Measurements from ENCODE around the gene ACSM2B.
"Not testable (repeated sequence)": the region's sequence is repeated elsewhere in the genome, so short reads cannot be mapped to it uniquely, and the experiment has no call there.

ACSM2B gene

DNA sequence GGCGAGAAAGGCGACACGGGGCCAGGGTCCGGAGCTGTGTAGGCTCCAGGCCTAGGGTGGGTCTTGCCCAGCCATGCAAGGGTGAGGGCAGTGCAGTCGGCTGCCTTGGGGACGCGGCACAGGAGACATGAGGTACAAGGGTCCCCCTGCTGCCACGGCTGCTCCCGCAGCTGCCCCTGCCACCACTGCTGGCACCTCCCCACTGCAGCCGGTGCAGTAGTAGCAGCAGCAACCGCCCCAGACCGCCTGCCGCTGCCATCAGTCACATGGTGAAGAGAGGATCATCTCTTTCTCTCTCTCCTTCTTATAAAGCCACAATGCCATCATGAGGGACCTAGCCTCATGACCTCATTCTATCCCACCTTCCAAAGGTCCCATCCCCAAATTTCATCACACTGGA, 44.4 kb downstream of the ACSM2B start:
- not testable (repeated sequence) for H3K4me2 ChIP-seq (ENCODE audit: low read length); H3K4me1 ChIP-seq (ENCODE audit: control insufficient read depth, low read length); H3K79me2 ChIP-seq (ENCODE audit: control insufficient read depth, low read length); H3K4me3 ChIP-seq (ENCODE audit: low read length); H3K9me2 ChIP-seq (replicated peaks; ENCODE audit: control insufficient read depth, low read length); H3K36me3 ChIP-seq (ENCODE audit: control insufficient read depth, low read length); H4K20me1 ChIP-seq (ENCODE audit: control insufficient read depth, insufficient read depth, low read depth, low read length); H3K9me3 ChIP-seq (ENCODE audit: control insufficient read depth, insufficient read depth, low read length); H3F3A ChIP-seq (ENCODE audit: control insufficient read depth, insufficient read depth); H3K27me3 ChIP-seq (ENCODE audit: control insufficient read depth, low read length); H3K27ac ChIP-seq (ENCODE audit: low read depth, low read length)

DNA sequence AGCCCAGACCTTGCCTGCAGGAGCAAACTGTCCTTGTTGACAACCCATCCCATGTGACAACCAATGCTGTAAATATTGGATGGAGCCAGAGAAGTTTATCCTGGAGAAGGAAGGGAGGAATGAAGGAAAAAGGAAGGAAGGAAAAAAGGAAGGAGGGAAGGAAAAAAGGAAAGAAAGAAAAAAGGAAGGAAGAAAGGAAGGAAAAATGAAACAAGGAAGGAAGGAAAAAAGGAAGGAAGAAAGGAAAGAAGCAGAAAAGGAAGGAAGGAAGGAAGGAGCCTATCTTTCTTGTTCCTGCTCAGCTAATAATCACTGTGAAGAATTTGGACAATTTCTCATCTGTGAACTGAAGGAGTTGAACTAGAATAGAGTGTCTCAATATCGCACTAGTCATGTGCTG, 56.1 kb downstream of the ACSM2B start:
- Histone ChIP-seq H3K27me3 (ENCODE audit: control insufficient read depth, low read length) (no peaks in the 10 kb centered on the region), H3K4me2 (ENCODE audit: low read length) (no peak overlapping the region), H3F3A (ENCODE audit: control insufficient read depth, insufficient read depth) (no peaks in the 10 kb centered on the region), H3K36me3 (ENCODE audit: control insufficient read depth, low read length) (no peaks in the 10 kb centered on the region), H3K4me1 (ENCODE audit: control insufficient read depth, low read length) (no peaks in the 10 kb centered on the region), H3K9me2 (replicated peaks; ENCODE audit: control insufficient read depth, low read length) (no peaks in the 10 kb centered on the region), H3K9me3 (ENCODE audit: control insufficient read depth, insufficient read depth, low read length) (no peaks in the 10 kb centered on the region), H4K20me1 (ENCODE audit: control insufficient read depth, insufficient read depth, low read depth, low read length) (no peaks in the 10 kb centered on the region), H3K4me3 (ENCODE audit: low read length) (no peak overlapping the region), H3K27ac (ENCODE audit: low read depth, low read length) (no peak overlapping the region), H3K79me2 (ENCODE audit: control insufficient read depth, low read length) (no peaks in the 10 kb centered on the region)
- TF ChIP-seq, protein P1, sequence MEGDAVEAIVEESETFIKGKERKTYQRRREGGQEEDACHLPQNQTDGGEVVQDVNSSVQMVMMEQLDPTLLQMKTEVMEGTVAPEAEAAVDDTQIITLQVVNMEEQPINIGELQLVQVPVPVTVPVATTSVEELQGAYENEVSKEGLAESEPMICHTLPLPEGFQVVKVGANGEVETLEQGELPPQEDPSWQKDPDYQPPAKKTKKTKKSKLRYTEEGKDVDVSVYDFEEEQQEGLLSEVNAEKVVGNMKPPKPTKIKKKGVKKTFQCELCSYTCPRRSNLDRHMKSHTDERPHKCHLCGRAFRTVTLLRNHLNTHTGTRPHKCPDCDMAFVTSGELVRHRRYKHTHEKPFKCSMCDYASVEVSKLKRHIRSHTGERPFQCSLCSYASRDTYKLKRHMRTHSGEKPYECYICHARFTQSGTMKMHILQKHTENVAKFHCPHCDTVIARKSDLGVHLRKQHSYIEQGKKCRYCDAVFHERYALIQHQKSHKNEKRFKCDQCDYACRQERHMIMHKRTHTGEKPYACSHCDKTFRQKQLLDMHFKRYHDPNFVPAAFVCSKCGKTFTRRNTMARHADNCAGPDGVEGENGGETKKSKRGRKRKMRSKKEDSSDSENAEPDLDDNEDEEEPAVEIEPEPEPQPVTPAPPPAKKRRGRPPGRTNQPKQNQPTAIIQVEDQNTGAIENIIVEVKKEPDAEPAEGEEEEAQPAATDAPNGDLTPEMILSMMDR (IDR thresholded peaks at IDR 0.05; ENCODE audit: low read depth, low read length, poor library complexity, severe bottlenecking) = no peak
- TF ChIP-seq EZH2phosphoT487 (IDR thresholded peaks at IDR 0.05; ENCODE audit: borderline replicate concordance, low read length) = no peak

DNA sequence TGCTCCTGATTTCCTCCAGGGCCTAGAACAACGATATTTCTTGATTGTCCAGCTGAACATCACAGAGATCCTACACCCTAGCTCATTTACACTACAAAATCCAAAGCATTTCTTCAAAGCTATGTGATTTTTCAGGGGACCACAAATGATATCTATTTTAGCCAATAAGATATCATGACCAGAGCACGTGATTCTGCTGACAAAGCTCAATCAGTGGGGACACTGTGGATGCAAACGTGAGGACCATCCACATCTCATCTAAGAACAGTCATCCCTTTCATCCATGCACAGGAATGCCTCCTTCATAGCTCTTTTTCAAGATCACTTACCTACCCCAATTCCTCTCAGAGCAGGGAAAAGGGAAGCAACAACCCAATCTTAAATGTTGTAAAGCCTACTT, 56.9 kb downstream of the ACSM2B start:
- Histone ChIP-seq H4K20me1 (ENCODE audit: control insufficient read depth, insufficient read depth, low read depth, low read length) (no peaks in the 10 kb centered on the region), H3K4me2 (ENCODE audit: low read length) (no peak overlapping the region), H3K27me3 (ENCODE audit: control insufficient read depth, low read length) (no peaks in the 10 kb centered on the region), H3K36me3 (ENCODE audit: control insufficient read depth, low read length) (no peaks in the 10 kb centered on the region), H3K27ac (ENCODE audit: low read depth, low read length) (no peak overlapping the region), H3K4me1 (ENCODE audit: control insufficient read depth, low read length) (no peaks in the 10 kb centered on the region), H3K4me3 (ENCODE audit: low read length) (no peak overlapping the region), H3K79me2 (ENCODE audit: control insufficient read depth, low read length) (no peaks in the 10 kb centered on the region), H3K9me3 (ENCODE audit: control insufficient read depth, insufficient read depth, low read length) (no peaks in the 10 kb centered on the region), H3K9me2 (replicated peaks; ENCODE audit: control insufficient read depth, low read length) (no peaks in the 10 kb centered on the region), H3F3A (ENCODE audit: control insufficient read depth, insufficient read depth) (no peaks in the 10 kb centered on the region)
- no peak for TF ChIP-seq EZH2phosphoT487 (IDR thresholded peaks at IDR 0.05; ENCODE audit: borderline replicate concordance, low read length)
- TF ChIP-seq, protein P1 (IDR thresholded peaks at IDR 0.05; ENCODE audit: low read depth, low read length, poor library complexity, severe bottlenecking) = no peak

DNA sequence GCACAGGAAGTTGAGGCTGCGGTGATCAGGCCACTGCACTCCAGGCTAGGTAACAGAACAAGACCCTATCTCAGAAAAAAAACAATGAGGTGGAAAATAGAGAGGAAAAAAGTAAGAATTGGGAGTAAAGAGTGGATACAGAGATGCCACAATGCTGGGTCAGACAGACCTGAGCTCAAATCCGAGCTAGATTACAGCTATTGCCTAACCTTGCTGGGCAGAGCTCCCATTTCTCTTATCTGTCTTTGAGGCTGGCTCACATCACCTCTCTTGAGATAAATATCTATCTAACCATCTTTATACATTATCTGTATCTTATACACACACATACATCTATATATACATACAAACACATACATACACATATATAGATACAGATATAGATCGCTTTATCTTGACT, 59.0 kb downstream of the ACSM2B start:
- H3K4me2 ChIP-seq (ENCODE audit: low read length) = no peak overlapping the region
- H3K4me3 ChIP-seq (ENCODE audit: low read length) = no peak overlapping the region
- TF ChIP-seq EZH2phosphoT487 (IDR thresholded peaks at IDR 0.05; ENCODE audit: borderline replicate concordance, low read length) = no peak
- TF ChIP-seq, protein P1 (IDR thresholded peaks at IDR 0.05; ENCODE audit: low read depth, low read length, poor library complexity, severe bottlenecking) = no peak
- H3K9me2 ChIP-seq (replicated peaks; ENCODE audit: control insufficient read depth, low read length) = no peaks in the 10 kb centered on the region
- H3K36me3 ChIP-seq (ENCODE audit: control insufficient read depth, low read length) = no peaks in the 10 kb centered on the region
- H3K4me1 ChIP-seq (ENCODE audit: control insufficient read depth, low read length) = no peaks in the 10 kb centered on the region
- no peaks in the 10 kb centered on the region for H3F3A ChIP-seq (ENCODE audit: control insufficient read depth, insufficient read depth)
- H4K20me1 ChIP-seq (ENCODE audit: control insufficient read depth, insufficient read depth, low read depth, low read length) = no peaks in the 10 kb centered on the region
- H3K9me3 ChIP-seq (ENCODE audit: control insufficient read depth, insufficient read depth, low read length) = no peaks in the 10 kb centered on the region
- H3K27me3 ChIP-seq (ENCODE audit: control insufficient read depth, low read length) = no peaks in the 10 kb centered on the region; the same call in 1 of the 2 replicates
- H3K27ac ChIP-seq (ENCODE audit: low read depth, low read length) = no peak overlapping the region
- H3K79me2 ChIP-seq (ENCODE audit: control insufficient read depth, low read length) = no peaks in the 10 kb centered on the region
